Thyroid gland (tissue), 4 donors: Measurements from ENCODE around the gene ANXA3. TPM values are rescaled to one million over a fixed set of nuclear protein-coding genes. Genes with fewer than 3 reads are reported as not detected.
A peak's percentile ranks its signal among the peaks of the same experiment; 100 is the strongest.

Experiments
- DNase-seq, 2 donors: peaks; one replicate each; pipeline ENCODE4 v3.0.0-alpha.2; 2019
- H3K27ac ChIP-seq, 3 donors: fragments of 200-600 bp; sonication (generic); 1 replicate in 2 of 3; 2 replicates in 1 of 3; pipeline ENCODE4 v1.5.1; 2016 to 2019; ENCODE audit warnings: mild to moderate bottlenecking in 1 of 3, moderate library complexity in 1 of 3
- H3K27me3 ChIP-seq: fragments of 200-600 bp; sonication (generic); one replicate; pipeline ENCODE4 v1.5.1; 2019
- H3K36me3 ChIP-seq, 2 donors: fragments of 200-600 bp; sonication (generic); one replicate each; pipeline ENCODE4 v1.5.1; 2016 to 2019
- H3K4me1 ChIP-seq, 2 donors: fragments of 200-600 bp; sonication (generic); one replicate each; pipeline ENCODE4 v1.5.1; 2017 to 2019
- H3K4me3 ChIP-seq, 3 donors: fragments of 200-600 bp; sonication (generic); replicated peaks in 1 of 3; 1 replicate in 2 of 3; 2 replicates in 1 of 3; pipeline ENCODE4 v1.5.1; 2016; ENCODE audit warnings: mild to moderate bottlenecking in 1 of 3
- H3K9me3 ChIP-seq: fragments of 200-600 bp; sonication (generic); one replicate; pipeline ENCODE4 v1.5.1; 2017
- CTCF ChIP-seq, 6 experiments: fragments of 200-600 bp in 3 of 6; fragments of 450-650 bp in 3 of 6; sonication (generic) in 3 of 6; IDR thresholded peaks; one replicate each; pipeline ENCODE4 v1.5.1; 2016 to 2019; ENCODE audit warnings: antibody characterized with exemption in 6 of 6, mild to moderate bottlenecking in 2 of 6, inconsistent platforms in 1 of 6, moderate library complexity in 1 of 6
- POLR2A ChIP-seq, 2 donors: fragments of 450-650 bp; IDR thresholded peaks; one replicate each; pipeline ENCODE4 v1.6.1; 2017; ENCODE audit warnings: antibody characterized with exemption in 2 of 2, mild to moderate bottlenecking in 2 of 2, moderate library complexity in 1 of 2
- WGBS, 2 donors: methylation state at CpG; one replicate each; pipeline ENCODE4 v1.1.5; 2017; 5-methylcytosine and 5-hydroxymethylcytosine counted together
- intact Hi-C: fragments of 100-400 bp; cut with DNase I; formaldehyde crosslinking; loops from one replicate; pipeline ENCODE4 v1.15.1; 2023
- small RNA-seq: library from RNA; depleted of rRNA; stranded (forward); fragments of <200 nt; gene quantifications from one replicate; pipeline ENCODE3, GENCODE V24; 2016
- total RNA-seq, 4 donors: library from RNA; depleted of rRNA; stranded (reverse); fragments of >200 nt; gene quantifications; one replicate each; pipeline ENCODE4 v1.2.3, GENCODE V29; 2016

The ANXA3 gene
- total RNA-seq, 4 donors from 2014 or later: 98.7 to 213 (median 156) TPM

- Histone ChIP-seq H3K4me1 (peaks cover 10% of the 10 kb centered on the region in 2 donors), H3K4me3 (no peak overlapping the region), H3K27me3 (no peaks in the 10 kb centered on the region), H3K36me3 (no peaks in the 10 kb centered on the region), H3K9me3 (no peaks in the 10 kb centered on the region), H3K27ac (no peak overlapping the region)
- WGBS, 2 donors: 34 to 46% methylated on average over 2 of the region's 2 CpGs
- DNase-seq: no peak
- TF ChIP-seq CTCF (IDR thresholded peaks at IDR 0.05) (no peak), POLR2A (IDR thresholded peaks at IDR 0.05) (no peak)
- intact Hi-C loops: no loop called here
Measured at GRCh38 chr4:78653655-78654054, 102.1 kb downstream of the ANXA3 start.

DNA sequence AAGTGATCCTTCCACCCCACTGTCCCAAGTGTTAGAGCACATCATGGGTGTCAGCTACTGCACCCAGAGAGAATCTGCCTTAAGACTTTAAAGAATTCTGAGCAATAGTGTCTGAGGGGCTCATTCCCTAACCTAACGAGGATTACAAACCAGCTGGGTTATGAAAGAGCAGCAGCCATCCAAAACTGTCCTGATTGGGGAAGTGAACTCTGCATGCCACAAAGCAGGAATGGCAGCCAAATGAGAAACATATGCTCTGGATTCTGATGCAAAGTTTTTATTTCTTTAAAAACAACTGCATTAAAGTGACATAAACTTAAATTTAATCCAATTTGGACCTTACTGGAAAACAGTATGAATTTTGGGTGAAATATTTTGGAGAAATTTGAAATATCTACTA lies 103.2 kb downstream of the ANXA3 start:
- Histone ChIP-seq H3K27me3 (no peaks in the 10 kb centered on the region), H3K36me3 (no peaks in the 10 kb centered on the region), H3K9me3 (no peaks in the 10 kb centered on the region), H3K4me1 (peaks cover 10% of the 10 kb centered on the region in 2 donors), H3K4me3 (no peak overlapping the region), H3K27ac (no peak overlapping the region)
- no peak for TF ChIP-seq CTCF (IDR thresholded peaks at IDR 0.05)
- TF ChIP-seq POLR2A (IDR thresholded peaks at IDR 0.05): no peak
- 60% methylated on average over 1 of the region's 1 CpG for WGBS, 2 donors
- intact Hi-C loops: no loop called here
- no peak for DNase-seq

- intact Hi-C loops: no loop called here
- H3K27me3 ChIP-seq: no peaks in the 10 kb centered on the region
- peaks cover 13 to 16% of the 10 kb centered on the region in 2 donors for H3K4me1 ChIP-seq
- H3K9me3 ChIP-seq: no peaks in the 10 kb centered on the region
- TF ChIP-seq POLR2A (IDR thresholded peaks at IDR 0.05) (no peak), CTCF (IDR thresholded peaks at IDR 0.05) (no peak)
- WGBS, 2 donors: 66 to 69% methylated on average over 7 of the region's 7 CpGs
- no peaks in the 10 kb centered on the region for H3K36me3 ChIP-seq
- peak overlapping the region in 1 of 3 donors; percentile 36 for H3K27ac ChIP-seq
- no peak for DNase-seq
- no peak overlapping the region for H3K4me3 ChIP-seq
Measured at GRCh38 chr4:78656968-78657445, 105.4 kb downstream of the ANXA3 start.

GRCh38 chr4:78659264-78659663 lies 107.7 kb downstream of the ANXA3 start:
- Histone ChIP-seq H3K9me3 (no peaks in the 10 kb centered on the region), H3K27me3 (no peaks in the 10 kb centered on the region), H3K27ac (no peak overlapping the region), H3K4me3 (no peak overlapping the region), H3K4me1 (peaks cover 13 to 17% of the 10 kb centered on the region in 2 donors), H3K36me3 (no peaks in the 10 kb centered on the region)
- no peak for TF ChIP-seq CTCF (IDR thresholded peaks at IDR 0.05)
- no peak for TF ChIP-seq POLR2A (IDR thresholded peaks at IDR 0.05)
- WGBS, 2 donors: 85 to 90% methylated on average over 1 of the region's 1 CpG
- no peak for DNase-seq
- intact Hi-C loops: no loop called here

DNA sequence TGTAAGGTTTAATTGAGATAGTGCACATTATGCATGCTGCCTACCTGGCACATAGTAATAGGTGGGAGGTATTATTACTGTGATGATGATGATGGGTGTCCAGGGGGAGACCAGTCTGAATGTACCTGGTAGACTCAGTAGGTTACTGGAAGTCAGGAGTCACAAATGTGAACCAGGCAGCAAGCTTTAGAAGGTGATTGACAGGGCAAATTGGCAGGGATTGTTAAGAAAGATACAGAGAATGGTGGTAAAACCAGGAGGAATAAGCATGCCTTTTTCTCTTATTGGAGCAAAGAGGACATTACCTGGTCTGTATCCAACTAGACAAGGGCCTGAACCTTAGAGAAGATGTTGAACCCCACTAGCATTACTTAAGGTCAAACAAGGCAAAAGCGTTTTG lies 108.1 kb downstream of the ANXA3 start:
- Histone ChIP-seq H3K4me1 (peaks cover 13 to 17% of the 10 kb centered on the region in 2 donors), H3K36me3 (no peaks in the 10 kb centered on the region), H3K27ac (no peak overlapping the region), H3K9me3 (no peaks in the 10 kb centered on the region), H3K27me3 (no peaks in the 10 kb centered on the region), H3K4me3 (no peak overlapping the region)
- intact Hi-C loops: no loop called here
- TF ChIP-seq CTCF (IDR thresholded peaks at IDR 0.05) (no peak), POLR2A (IDR thresholded peaks at IDR 0.05) (no peak)
- no peak for DNase-seq
- 93 to 100% methylated on average over 1 of the region's 1 CpG for WGBS, 2 donors

Small RNAs within 50 kb of the gene (small RNA-seq; reads per million reads assigned to genes)
- not detected for gene HIGD1AP13
- not detected for gene RF00019

Other genes starting within 250 kb of the ANXA3 start
- gene BMP2K, start 224.6 kb downstream of the ANXA3 start, total RNA-seq: 10 to 100 TPM; 63.8 to 69.2 (median 64.3) TPM